GM06990 (cell line): ENCODE results near the gene ARHGAP26.
A peak's percentile ranks its signal among the peaks of the same experiment; 100 is the strongest.

Source experiments
- DNase-seq: peaks from one replicate; pipeline ENCODE4 v3.0.0-alpha.2; 2011; ENCODE audit not compliant: insufficient read length; ENCODE audit errors: extremely low read depth
- H3K27me3 ChIP-seq: replicated peaks from 2 replicates; pipeline ENCODE4 v1.6.0; 2011; ENCODE audit warnings: low read length; ENCODE audit not compliant: control insufficient read depth, insufficient read depth
- H3K36me3 ChIP-seq: 2 replicates; pipeline ENCODE4 v1.5.1; 2011; ENCODE audit warnings: low read length; ENCODE audit not compliant: control insufficient read depth, insufficient read depth
- H3K4me3 ChIP-seq: replicated peaks from 2 replicates; pipeline ENCODE4 v1.5.1; 2011; ENCODE audit warnings: low read depth, mild to moderate bottlenecking, control low read depth, low read length
- TF ChIP-seq, protein P1 (sequence below): IDR thresholded peaks from 2 replicates; pipeline ENCODE4 v1.5.1; 2011; ENCODE audit warnings: low read length, control low read depth, mild to moderate bottlenecking, inconsistent platforms; ENCODE audit not compliant: insufficient read depth, poor library complexity, severe bottlenecking

Gene ARHGAP26

DNA sequence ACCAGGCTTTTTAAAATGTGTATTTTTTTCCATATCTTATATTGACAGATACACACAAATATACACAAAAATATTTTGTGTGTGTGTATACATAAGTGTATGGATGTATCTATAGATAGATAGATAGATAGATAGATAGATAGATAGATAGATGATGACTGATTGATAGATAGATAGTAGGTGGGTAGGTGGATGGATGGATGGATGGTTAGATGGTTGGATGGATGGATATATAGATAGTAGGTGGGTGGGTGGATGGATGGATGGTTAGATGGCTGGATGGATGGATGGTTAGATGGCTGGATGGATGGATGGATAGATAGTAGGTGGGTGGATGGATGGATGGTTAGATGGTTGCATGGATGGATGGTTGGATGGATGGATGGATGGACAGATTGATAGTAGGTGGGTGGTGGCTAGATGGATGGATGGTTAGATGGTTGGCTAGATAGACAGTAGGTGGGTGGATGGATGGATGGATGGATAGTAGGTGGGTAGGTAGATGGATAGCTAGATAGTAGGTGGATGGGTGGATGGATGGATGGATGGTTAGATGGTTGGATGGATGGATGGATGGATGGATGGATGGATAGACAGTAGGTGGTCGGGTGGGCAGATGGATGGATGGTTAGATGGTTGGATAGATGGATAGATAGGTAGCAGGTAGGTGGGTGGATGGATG lies 477.1 kb downstream of the ARHGAP26 start:
- no peaks in the 10 kb centered on the region for H3K36me3 ChIP-seq
- H3K4me3 ChIP-seq: no peak overlapping the region
- TF ChIP-seq, protein P1, sequence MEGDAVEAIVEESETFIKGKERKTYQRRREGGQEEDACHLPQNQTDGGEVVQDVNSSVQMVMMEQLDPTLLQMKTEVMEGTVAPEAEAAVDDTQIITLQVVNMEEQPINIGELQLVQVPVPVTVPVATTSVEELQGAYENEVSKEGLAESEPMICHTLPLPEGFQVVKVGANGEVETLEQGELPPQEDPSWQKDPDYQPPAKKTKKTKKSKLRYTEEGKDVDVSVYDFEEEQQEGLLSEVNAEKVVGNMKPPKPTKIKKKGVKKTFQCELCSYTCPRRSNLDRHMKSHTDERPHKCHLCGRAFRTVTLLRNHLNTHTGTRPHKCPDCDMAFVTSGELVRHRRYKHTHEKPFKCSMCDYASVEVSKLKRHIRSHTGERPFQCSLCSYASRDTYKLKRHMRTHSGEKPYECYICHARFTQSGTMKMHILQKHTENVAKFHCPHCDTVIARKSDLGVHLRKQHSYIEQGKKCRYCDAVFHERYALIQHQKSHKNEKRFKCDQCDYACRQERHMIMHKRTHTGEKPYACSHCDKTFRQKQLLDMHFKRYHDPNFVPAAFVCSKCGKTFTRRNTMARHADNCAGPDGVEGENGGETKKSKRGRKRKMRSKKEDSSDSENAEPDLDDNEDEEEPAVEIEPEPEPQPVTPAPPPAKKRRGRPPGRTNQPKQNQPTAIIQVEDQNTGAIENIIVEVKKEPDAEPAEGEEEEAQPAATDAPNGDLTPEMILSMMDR: no peak
- no peak for DNase-seq
- H3K27me3 ChIP-seq: no peaks in the 10 kb centered on the region

DNA sequence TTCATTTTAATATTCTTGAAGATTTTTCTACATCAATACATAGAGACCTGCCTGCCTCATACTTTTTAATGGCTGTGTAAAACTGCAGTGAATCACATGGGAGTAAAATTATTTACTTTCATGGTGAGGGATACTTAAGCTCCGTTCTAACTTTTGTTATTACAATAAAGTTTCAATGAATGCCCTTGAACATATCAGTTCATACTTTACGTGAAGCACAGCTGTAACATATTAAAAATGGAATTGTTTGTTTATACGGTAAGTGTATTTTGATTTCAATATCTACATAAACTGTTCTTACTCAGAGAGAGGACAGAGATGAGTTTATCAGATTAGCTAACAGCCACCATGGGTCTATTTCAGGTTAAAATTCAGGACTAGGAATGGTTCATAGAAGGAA lies 478.2 kb downstream of the ARHGAP26 start:
- H3K27me3 ChIP-seq: no peaks in the 10 kb centered on the region
- no peak for DNase-seq
- H3K4me3 ChIP-seq: no peak overlapping the region
- no peaks in the 10 kb centered on the region for H3K36me3 ChIP-seq
- TF ChIP-seq, protein P1: no peak

GRCh38 chr5:143248822-143249579 lies 478.8 kb downstream of the ARHGAP26 start:
- H3K4me3 ChIP-seq: no peak overlapping the region
- TF ChIP-seq, protein P1: no peak
- H3K27me3 ChIP-seq: no peaks in the 10 kb centered on the region

DNA sequence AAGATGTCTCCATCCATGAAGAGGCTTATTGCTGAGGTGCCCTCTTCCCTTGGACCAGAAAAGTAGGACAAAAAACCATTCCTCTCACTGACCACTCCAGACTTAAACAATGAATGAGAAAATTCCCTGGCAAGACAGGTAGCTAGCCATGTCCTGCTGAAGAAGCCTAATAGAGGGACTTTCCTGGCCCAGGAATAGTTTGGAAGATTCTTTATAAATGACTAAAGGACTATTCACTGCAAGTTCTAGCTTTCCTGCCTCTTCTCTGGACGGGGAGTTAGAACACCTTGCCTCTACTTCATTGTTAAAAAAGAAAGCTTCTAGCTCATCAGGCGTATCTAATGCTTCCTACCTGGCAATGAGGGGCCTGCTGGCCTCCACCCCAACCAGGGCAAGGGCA lies 479.7 kb downstream of the ARHGAP26 start:
- TF ChIP-seq, protein P1: no peak
- no peak for DNase-seq

More at GRCh38 chr5:143248822-143249579, 478.8 kb downstream of the ARHGAP26 start:
- DNase-seq: no peak
- H3K36me3 ChIP-seq: no peaks in the 10 kb centered on the region

DNA sequence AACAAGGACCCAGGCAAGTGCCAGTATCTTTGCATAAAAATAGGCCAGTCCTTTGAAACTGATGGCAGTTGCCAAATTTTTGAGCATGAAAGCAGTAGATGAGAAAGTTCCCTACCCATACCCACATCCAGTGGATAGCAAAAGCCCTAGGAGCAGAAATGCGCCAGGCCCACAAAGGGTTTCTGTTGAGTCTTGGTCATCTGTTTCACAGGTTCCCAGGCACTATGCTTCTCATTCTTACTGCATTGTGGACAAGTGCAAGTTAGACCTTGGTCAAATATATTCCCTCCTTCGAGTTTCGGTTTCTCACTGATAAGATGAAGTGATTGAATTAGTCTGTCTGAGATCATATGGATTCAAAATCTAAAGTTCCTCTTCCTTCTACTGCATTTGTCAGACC lies 481.0 kb downstream of the ARHGAP26 start:
- TF ChIP-seq, protein P1: no peak
- H3K4me3 ChIP-seq: no peak overlapping the region
- no peaks in the 10 kb centered on the region for H3K36me3 ChIP-seq
- no peaks in the 10 kb centered on the region for H3K27me3 ChIP-seq
- peak; percentile 46 for DNase-seq

More for the DNA sequence above, 479.7 kb downstream of the ARHGAP26 start:
- no peak overlapping the region for H3K4me3 ChIP-seq
- no peaks in the 10 kb centered on the region for H3K36me3 ChIP-seq
- H3K27me3 ChIP-seq: no peaks in the 10 kb centered on the region
